Fibroblast of skin of right quadriceps (primary cell): ENCODE measurements around the gene MXD1.
"Not testable (repeated sequence)": the region's sequence is repeated elsewhere in the genome, so short reads cannot be mapped to it uniquely, and the experiment has no call there.

Experiments
- DNase-seq: peaks from one replicate; pipeline ENCODE4 v3.0.0-alpha.2; 2013

MXD1 gene

GRCh38 chr2:69933839-69934613 lies 19.1 kb downstream of the MXD1 start:
- DNase-seq = peak; percentile 87

DNA sequence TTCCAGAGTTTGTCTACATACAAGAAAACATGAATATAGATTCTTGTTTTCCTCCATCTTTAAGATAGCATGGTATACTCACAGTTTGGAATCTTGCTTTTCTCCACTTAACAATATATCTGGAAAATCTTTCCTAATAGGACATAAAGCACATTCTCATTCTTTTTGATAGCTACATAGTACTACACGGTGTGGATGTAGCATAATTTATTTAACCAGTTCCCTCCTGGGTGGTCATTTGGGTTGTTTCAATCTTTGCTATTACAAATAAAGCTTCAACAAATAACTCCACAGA lies 19.7 kb downstream of the MXD1 start:
- DNase-seq = no peak

DNA sequence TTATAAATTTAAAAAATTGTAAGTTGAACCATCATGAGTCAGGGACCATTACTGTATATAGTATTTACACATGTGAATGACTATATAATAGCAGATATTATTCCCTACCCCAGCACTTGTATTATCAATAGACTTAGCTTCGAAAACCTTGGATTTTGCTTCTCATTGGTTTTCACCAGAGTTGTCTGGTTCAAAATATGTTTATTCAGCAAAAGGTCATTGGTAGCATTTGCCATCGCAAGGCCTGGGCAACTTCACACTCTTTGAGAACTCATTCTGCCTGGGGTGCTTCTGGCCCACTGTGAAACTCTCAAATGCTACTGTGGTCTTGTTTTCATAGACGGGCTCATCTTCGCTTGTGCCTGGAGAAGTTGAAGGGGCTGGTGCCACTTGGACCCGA lies 20.1 kb downstream of the MXD1 start:
- no peak for DNase-seq

GRCh38 chr2:69936906-69937305 lies 22.0 kb downstream of the MXD1 start:
- DNase-seq = peak; percentile 21

DNA sequence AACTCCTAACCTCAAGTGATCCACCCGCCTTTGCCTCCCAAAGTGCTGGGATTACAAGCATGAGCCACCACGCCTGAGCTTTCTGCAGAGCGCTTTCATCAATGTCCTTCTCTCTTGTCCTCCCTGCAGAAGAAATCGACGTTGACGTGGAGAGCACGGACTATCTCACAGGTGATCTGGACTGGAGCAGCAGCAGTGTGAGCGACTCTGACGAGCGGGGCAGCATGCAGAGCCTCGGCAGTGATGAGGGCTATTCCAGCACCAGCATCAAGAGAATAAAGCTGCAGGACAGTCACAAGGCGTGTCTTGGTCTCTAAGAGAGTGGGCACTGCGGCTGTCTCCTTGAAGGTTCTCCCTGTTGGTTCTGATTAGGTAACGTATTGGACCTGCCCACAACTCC lies 23.1 kb downstream of the MXD1 start:
- no peak for DNase-seq

GRCh38 chr2:69939722-69940121 lies 24.8 kb downstream of the MXD1 start:
- no peak for DNase-seq

DNA sequence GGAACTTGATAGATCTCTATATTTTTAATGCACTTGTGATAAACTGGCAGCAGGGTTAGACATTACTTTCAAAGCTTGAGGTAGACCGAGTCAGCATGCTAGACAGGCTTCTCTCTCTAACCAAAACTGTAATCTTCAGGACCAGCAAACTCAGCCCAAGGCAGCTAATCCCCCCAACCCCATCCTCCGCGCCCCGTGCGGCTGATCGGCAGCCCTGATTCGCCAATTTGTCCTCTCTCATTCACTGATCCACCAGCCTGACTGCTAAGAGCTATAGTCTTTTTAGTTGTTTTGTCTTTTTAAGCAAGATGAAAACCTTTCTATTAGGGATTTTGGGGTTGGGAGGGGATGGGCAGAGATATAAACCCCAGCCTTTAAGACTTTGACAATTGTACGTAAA lies 25.8 kb downstream of the MXD1 start:
- no peak for DNase-seq

- DNase-seq = no peak
Observed at GRCh38 chr2:69943000-69943842, 28.3 kb downstream of the MXD1 start.

- DNase-seq = no peak
Observed at GRCh38 chr2:69943843-69944525, 29.1 kb downstream of the MXD1 start.

DNA sequence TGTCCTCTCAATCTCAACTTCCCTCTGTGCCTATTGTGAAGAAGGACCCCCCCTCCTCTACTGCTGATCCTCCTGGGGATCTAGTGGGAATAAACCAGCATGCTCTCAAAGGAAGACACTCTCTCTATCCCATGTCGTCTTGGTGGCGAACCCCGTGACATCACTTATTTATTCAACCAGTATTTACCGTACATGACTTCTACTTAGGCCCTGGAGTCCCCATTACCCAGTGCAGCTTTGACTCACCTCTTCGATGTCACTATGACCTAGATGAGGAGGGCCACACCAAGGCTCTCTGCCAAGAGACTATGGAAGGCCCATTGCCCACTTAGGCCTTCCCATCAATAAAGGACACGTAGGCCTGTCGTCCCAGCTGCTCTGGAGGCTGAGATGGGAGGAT lies 29.8 kb downstream of the MXD1 start:
- no peak for DNase-seq

DNA sequence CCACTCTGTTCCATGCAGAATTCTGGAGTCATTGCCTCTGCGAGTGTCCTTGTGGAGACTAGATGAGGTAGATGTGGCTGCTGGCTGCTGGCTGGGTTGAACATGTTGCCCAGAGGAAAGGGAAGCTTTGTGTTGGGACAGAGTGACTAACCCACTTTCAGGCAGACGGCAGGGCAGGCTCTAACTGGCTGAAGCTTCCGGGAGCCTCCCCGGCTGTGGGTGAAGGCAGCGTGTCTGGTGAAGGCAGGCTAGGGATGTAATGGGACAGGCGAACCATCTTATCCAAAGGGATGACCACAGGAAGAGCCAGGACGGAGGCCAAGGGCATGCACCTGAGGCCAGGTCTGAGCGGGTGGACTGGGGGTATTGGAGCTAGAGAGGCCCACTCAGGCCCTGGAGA lies 30.5 kb downstream of the MXD1 start:
- no peak for DNase-seq

GRCh38 chr2:69945941-69946340 lies 31.0 kb downstream of the MXD1 start:
- no peak for DNase-seq

DNA sequence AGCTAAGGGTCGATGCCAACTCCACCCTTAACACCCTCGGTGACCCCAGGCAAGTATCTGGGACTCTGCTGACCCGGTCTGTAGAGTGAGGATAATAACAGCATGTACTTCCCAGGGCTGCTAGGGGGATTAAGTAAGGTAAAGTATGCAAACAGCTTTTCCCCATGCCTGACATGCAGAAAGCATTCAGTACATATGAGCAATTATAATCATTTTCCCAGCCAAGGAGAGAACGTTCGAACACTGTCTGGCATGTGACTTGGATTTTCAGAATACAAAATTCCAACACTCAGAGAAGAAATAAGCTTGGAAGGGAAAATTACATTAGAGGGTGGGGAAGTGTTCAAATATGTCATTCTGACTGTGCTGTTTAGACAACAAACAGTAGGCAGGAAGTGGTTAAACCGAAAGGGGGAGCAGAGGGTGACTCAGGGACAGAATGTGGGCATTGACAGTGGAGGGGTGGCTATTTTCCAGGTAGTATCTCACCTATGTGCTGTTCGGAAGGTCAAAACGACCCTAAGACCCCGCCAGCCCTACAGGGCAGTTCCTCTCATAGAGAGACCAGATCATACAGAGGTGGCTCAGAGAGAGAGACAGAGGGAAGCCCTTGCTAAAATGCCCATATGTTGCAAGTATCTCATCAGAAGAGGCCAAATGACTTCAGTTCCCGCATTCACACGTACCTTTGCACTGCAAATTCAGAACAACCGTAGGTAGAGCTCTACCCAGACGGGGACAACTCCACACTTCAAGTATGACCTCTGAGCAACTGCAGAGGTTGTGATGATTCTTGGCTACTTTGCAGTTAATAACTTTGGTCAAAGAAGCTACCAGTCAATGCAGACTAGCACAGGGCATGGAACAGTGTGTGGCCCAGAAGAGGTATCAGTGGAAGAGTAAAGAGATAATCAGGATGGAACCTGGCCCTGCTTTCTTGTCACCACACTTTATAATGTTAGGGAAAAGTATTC lies 31.7 kb downstream of the MXD1 start:
- DNase-seq = peak; percentile 70

GRCh38 chr2:69947325-69947931 lies 32.5 kb downstream of the MXD1 start:
- no peak for DNase-seq

GRCh38 chr2:69948032-69948962 lies 33.4 kb downstream of the MXD1 start:
- no peak for DNase-seq

DNA sequence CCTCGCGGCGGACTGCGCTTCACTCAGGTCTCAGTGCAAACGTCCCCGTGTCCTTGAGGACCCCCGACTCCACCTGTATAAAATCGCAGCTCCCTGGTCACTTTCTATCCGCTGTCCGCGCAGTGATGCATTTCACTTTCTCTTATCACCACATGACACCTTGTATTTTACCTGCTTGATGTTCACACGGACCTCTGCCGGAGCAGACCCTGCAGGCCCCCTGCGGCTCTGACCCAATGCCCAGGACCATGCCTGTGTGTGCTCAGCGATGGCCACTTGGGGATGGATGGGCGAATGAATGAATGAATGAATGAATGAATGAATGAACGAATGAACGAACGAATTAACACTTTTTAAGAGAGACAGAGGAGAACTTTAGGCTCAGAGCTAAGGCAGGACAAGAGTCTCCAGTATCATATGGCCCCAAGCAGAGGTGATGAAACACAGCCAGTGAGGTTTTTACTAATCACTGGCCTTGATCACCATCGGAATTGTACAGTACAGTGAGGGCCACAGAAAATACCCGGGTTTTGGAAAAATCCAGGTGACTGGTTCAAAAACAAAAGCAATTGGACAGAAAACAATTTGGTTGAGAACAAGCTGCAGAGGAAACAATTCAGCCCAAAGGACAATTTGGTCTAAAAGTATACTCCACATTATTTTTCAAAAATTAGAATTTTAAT lies 34.2 kb downstream of the MXD1 start:
- no peak for DNase-seq

- DNase-seq = peak; percentile 17
Observed at GRCh38 chr2:69950241-69950640, 35.3 kb downstream of the MXD1 start.

DNA sequence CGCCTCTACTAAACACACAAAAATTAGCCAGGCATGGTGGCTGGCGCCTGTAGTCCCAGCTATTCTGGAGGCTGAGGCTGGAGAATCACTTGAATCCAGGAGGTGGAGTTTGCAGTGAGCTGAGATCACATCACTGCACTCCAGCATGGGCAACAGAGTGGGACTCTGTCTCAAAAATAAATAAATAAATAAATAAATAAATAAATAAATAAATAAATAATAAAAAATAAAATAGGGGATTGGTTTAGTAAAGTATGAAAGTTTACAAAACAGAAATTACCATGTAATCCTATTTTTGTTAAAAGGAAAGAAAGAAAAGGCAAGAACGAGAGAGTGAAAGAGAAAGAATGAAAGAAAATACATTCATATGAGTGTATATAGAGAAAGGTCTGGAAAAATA lies 35.8 kb downstream of the MXD1 start:
- not testable (repeated sequence) for DNase-seq

DNA sequence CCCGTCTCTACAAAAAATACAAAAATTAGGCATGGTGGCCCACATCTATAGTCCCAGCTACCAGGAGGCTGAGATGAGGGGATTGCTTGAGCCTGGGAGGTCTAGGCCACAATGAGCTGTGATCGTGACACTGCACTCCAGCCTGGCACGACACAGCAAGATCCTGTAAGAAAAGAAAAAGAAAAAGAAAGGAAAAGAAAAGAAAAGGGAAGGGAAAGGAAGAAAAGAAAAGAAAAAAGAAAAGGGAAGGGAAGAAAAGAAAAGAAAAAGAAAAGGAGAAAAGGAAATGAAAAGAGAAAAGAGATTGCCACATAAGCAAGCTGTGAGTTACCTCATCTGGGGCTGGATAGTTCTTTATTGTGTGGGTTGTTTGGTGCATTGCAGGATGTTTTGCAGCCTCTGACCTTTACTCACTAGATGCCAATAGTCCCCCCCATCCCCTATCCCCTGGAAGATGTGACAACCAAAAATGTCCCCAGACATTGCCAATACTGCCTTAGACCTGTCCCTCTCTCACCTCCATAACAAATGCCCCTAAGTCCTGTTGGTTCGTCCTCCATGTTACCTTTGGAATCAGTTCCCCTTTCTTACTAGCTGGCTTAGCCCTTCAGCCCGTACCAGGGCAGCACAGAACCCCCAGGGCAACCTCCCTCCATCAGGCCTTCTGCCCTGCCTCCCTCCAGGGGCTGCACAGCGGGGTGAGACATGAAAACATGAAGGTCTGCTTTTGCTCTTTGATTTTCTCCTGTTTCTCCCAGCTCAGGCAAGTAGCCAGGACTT lies 37.6 kb downstream of the MXD1 start:
- no peak for DNase-seq

GRCh38 chr2:69954084-69954483 lies 39.2 kb downstream of the MXD1 start:
- no peak for DNase-seq
